Measurements from ENCODE around the gene ADAMTS14.

GRCh38 chr10:70683601-70683934, 11.3 kb downstream of the ADAMTS14 start:
- TF ChIP-seq CTCF (IDR thresholded peaks at IDR 0.05) = no peak
- TF ChIP-seq ZFX (IDR thresholded peaks at IDR 0.05; ENCODE audit: borderline replicate concordance) = no peak

Measured in 22Rv1 (cell line).